ENCODE results near the gene TRPM7. TPM values are rescaled to one million over a fixed set of nuclear protein-coding genes. Genes with fewer than 3 reads are reported as not detected.
"Not testable (repeated sequence)": the region's sequence is repeated elsewhere in the genome, so short reads cannot be mapped to it uniquely, and the experiment has no call there.

Gene TRPM7
- total and polyA plus RNA-seq, 9 of the 15 experiments (the other 6 are each of a cell fraction or from before 2014, with no cell fraction given): 12.3 to 59.2 (median 31.5) TPM

- FAIRE-seq; H3K79me2 ChIP-seq (ENCODE audit: control insufficient read depth, insufficient read depth, low read length); H3K9me3 ChIP-seq (replicated peaks; ENCODE audit: control insufficient read depth, insufficient read depth, low read depth, low read length); intact Hi-C loops (cut with micrococcal nuclease); H4K20me1 ChIP-seq (replicated peaks; ENCODE audit: control insufficient read depth, insufficient read depth, low read length); H3K4me3 ChIP-seq; H3K9me1 ChIP-seq (ENCODE audit: control insufficient read depth, insufficient read depth, low read length); H2AFZ ChIP-seq (ENCODE audit: low read depth, low read length); H3K4me2 ChIP-seq (ENCODE audit: insufficient read depth, low read length); in situ Hi-C loops (cut with MboI); H3K27me3 ChIP-seq (ENCODE audit: control insufficient read depth in 2 of 2, insufficient read depth in 2 of 2, low read length in 2 of 2); H3K27ac ChIP-seq (ENCODE audit: extremely low read depth, low read depth, low read length); BruUV-seq (replicated peaks); H3K4me1 ChIP-seq (replicated peaks in 1 of 2; ENCODE audit: control insufficient read depth in 2 of 2, insufficient read depth in 2 of 2, low read length in 2 of 2); H3K9ac ChIP-seq (ENCODE audit: insufficient read depth in 1 of 2, low read depth in 2 of 2, low read length in 2 of 2): not testable (repeated sequence)
- CTCF ChIA-PET (ENCODE audit: low intra/inter-chr PET ratio): interaction anchor here (0.7 kb wide), 1 partner anchor 254 kb away, joined by 4 read pairs; no protein-coding TSS in a partner anchor
- peaks cover 69% of the 10 kb centered on the region for H3K36me3 ChIP-seq (ENCODE audit: control insufficient read depth, insufficient read depth, low read length)
- 92% methylated on average over 8 of the region's 8 CpGs for WGBS (ENCODE audit: insufficient coverage, low coverage, missing lambda C conversion rate)
- POLR2A ChIA-PET: interaction anchor here (0.6 kb wide), 2 partner anchors 56 to 251 kb away, joined by 3 read pairs; no protein-coding TSS in a partner anchor
- DNase-seq (ENCODE audit: extremely low read depth in 1 of 4, low spot score in 3 of 4) (peak in 3 of 4 experiments; percentile 13 to 22 (median 20)), ATAC-seq (peak; percentile 86)
- TF ChIP-seq CTCF (IDR thresholded peaks at IDR 0.05 in 2 of 3, conservative IDR thresholded peaks at IDR 0.05 in 1 of 3; ENCODE audit: insufficient read depth in 2 of 3, low read depth in 1 of 3, low read length in 3 of 3): peak in 2 of 3 experiments; percentile 17 to 43; a peak in 3 of 6 replicates
- 0 out of 2 replicates have a peak, but pooled peaks have one; percentile 39 for TF ChIP-seq ZNF232 (CRISPR knock-in tag; IDR thresholded peaks at IDR 0.05)
These were observed 64.1 kb downstream of the TRPM7 start for GRCh38 chr15:50622361-50622943.

GRCh38 chr15:50616960-50617359, 69.6 kb downstream of the TRPM7 start:
- BruUV-seq (replicated peaks); H3K9me3 ChIP-seq (replicated peaks; ENCODE audit: control insufficient read depth, insufficient read depth, low read depth, low read length); POLR2A ChIA-PET; intact Hi-C loops (cut with micrococcal nuclease); H3K4me1 ChIP-seq (replicated peaks in 1 of 2; ENCODE audit: control insufficient read depth in 2 of 2, insufficient read depth in 2 of 2, low read length in 2 of 2); H2AFZ ChIP-seq (ENCODE audit: low read depth, low read length); H3K4me3 ChIP-seq; H3K79me2 ChIP-seq (ENCODE audit: control insufficient read depth, insufficient read depth, low read length); FAIRE-seq; H3K4me2 ChIP-seq (ENCODE audit: insufficient read depth, low read length); DNase-seq (ENCODE audit: extremely low read depth in 1 of 4, low spot score in 3 of 4); H3K27me3 ChIP-seq (ENCODE audit: control insufficient read depth in 2 of 2, insufficient read depth in 2 of 2, low read length in 2 of 2); in situ Hi-C loops (cut with MboI); H4K20me1 ChIP-seq (replicated peaks; ENCODE audit: control insufficient read depth, insufficient read depth, low read length); H3K9ac ChIP-seq (ENCODE audit: insufficient read depth in 1 of 2, low read depth in 2 of 2, low read length in 2 of 2); H3K27ac ChIP-seq (ENCODE audit: extremely low read depth, low read depth, low read length); H3K9me1 ChIP-seq (ENCODE audit: control insufficient read depth, insufficient read depth, low read length); ATAC-seq: not testable (repeated sequence)
- peaks cover 54% of the 10 kb centered on the region for H3K36me3 ChIP-seq (ENCODE audit: control insufficient read depth, insufficient read depth, low read length)
- WGBS (ENCODE audit: insufficient coverage, low coverage, missing lambda C conversion rate): 98% methylated on average over 6 of the region's 6 CpGs
- CTCF ChIA-PET (ENCODE audit: low intra/inter-chr PET ratio): interaction anchor here (0.6 kb wide), 1 partner anchor 19 kb away, joined by 4 read pairs; no protein-coding TSS in a partner anchor
